Measurements from ENCODE around the gene RPN2. TPM values are rescaled to one million over a fixed set of nuclear protein-coding genes. Genes with fewer than 3 reads are reported as not detected.

Gene RPN2
- total RNA-seq, 1 experiment from 2014 or later, result 222 TPM

GRCh38 chr20:37185686-37186085, 6.6 kb downstream of the RPN2 start:
- intact Hi-C loops (cut with micrococcal nuclease; ENCODE audit: unreplicated experiment), result no loop called here
- ChIA-PET CTCF (interaction anchor here (0.6 kb wide), 1 partner anchor 16 kb away, joined by 3 read pairs; no protein-coding TSS in a partner anchor), POLR2A (ENCODE audit: low non-redundant PET) (interaction anchor here (0.5 kb wide), 1 partner anchor 714 kb away, joined by 3 read pairs; no protein-coding TSS in a partner anchor)
- no peaks in the 10 kb centered on the region for H3K27me3 ChIP-seq (replicated peaks; ENCODE audit: insufficient read depth, low read depth, low read length, poor library complexity)
- H3K9me3 ChIP-seq (ENCODE audit: low read depth, low read length, poor library complexity, severe bottlenecking), result no peaks in the 10 kb centered on the region
- no peaks in the 10 kb centered on the region for H3K4me1 ChIP-seq (ENCODE audit: insufficient read depth, low read length, poor library complexity, severe bottlenecking)
- no peak overlapping the region for H3K4me3 ChIP-seq (ENCODE audit: low read depth, low read length, poor library complexity, severe bottlenecking)
- H3K36me3 ChIP-seq (ENCODE audit: insufficient read depth, low read length, poor library complexity, severe bottlenecking), result peaks cover 69% of the 10 kb centered on the region
- TF ChIP-seq, protein P1, sequence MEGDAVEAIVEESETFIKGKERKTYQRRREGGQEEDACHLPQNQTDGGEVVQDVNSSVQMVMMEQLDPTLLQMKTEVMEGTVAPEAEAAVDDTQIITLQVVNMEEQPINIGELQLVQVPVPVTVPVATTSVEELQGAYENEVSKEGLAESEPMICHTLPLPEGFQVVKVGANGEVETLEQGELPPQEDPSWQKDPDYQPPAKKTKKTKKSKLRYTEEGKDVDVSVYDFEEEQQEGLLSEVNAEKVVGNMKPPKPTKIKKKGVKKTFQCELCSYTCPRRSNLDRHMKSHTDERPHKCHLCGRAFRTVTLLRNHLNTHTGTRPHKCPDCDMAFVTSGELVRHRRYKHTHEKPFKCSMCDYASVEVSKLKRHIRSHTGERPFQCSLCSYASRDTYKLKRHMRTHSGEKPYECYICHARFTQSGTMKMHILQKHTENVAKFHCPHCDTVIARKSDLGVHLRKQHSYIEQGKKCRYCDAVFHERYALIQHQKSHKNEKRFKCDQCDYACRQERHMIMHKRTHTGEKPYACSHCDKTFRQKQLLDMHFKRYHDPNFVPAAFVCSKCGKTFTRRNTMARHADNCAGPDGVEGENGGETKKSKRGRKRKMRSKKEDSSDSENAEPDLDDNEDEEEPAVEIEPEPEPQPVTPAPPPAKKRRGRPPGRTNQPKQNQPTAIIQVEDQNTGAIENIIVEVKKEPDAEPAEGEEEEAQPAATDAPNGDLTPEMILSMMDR (conservative IDR thresholded peaks at IDR 0.05; ENCODE audit: low read depth, low read length), result no peak
- TF ChIP-seq EZH2 (IDR thresholded peaks at IDR 0.05; ENCODE audit: borderline replicate concordance, low read depth, low read length, poor library complexity, severe bottlenecking), result no peak
- BruUV-seq (replicated peaks), result no TSS peak
- H3K27ac ChIP-seq (ENCODE audit: low read depth, low read length, poor library complexity, severe bottlenecking), result no peak overlapping the region
- DNase-seq (ENCODE audit: low spot score), result no peak

GRCh38 chr20:37188787-37189186, 9.7 kb downstream of the RPN2 start:
- Histone ChIP-seq H3K27ac (ENCODE audit: low read depth, low read length, poor library complexity, severe bottlenecking) (no peak overlapping the region), H3K4me3 (ENCODE audit: low read depth, low read length, poor library complexity, severe bottlenecking) (no peak overlapping the region), H3K4me1 (ENCODE audit: insufficient read depth, low read length, poor library complexity, severe bottlenecking) (peaks cover 13% of the 10 kb centered on the region), H3K36me3 (ENCODE audit: insufficient read depth, low read length, poor library complexity, severe bottlenecking) (peaks cover 56% of the 10 kb centered on the region), H3K27me3 (replicated peaks; ENCODE audit: insufficient read depth, low read depth, low read length, poor library complexity) (no peaks in the 10 kb centered on the region), H3K9me3 (ENCODE audit: low read depth, low read length, poor library complexity, severe bottlenecking) (no peaks in the 10 kb centered on the region)
- CTCF ChIA-PET, result interaction anchor here (0.6 kb wide), 2 partner anchors 51 to 804 kb away, joined by 3 read pairs; no protein-coding TSS in a partner anchor
- BruUV-seq (replicated peaks), result no TSS peak
- no peak for DNase-seq (ENCODE audit: low spot score)
- intact Hi-C loops (cut with micrococcal nuclease; ENCODE audit: unreplicated experiment), result no loop called here
- POLR2A ChIA-PET (ENCODE audit: low non-redundant PET), result no interaction called here
- no peak for TF ChIP-seq EZH2 (IDR thresholded peaks at IDR 0.05; ENCODE audit: borderline replicate concordance, low read depth, low read length, poor library complexity, severe bottlenecking)
- TF ChIP-seq, protein P1 (conservative IDR thresholded peaks at IDR 0.05; ENCODE audit: low read depth, low read length), result no peak

- Histone ChIP-seq H3K27me3 (replicated peaks; ENCODE audit: insufficient read depth, low read depth, low read length, poor library complexity) (no peaks in the 10 kb centered on the region), H3K27ac (ENCODE audit: low read depth, low read length, poor library complexity, severe bottlenecking) (no peak overlapping the region), H3K4me3 (ENCODE audit: low read depth, low read length, poor library complexity, severe bottlenecking) (no peak overlapping the region), H3K9me3 (ENCODE audit: low read depth, low read length, poor library complexity, severe bottlenecking) (no peaks in the 10 kb centered on the region), H3K4me1 (ENCODE audit: insufficient read depth, low read length, poor library complexity, severe bottlenecking) (peaks cover 16% of the 10 kb centered on the region), H3K36me3 (ENCODE audit: insufficient read depth, low read length, poor library complexity, severe bottlenecking) (peaks cover 49% of the 10 kb centered on the region)
- DNase-seq (ENCODE audit: low spot score), result no peak
- no peak for TF ChIP-seq EZH2 (IDR thresholded peaks at IDR 0.05; ENCODE audit: borderline replicate concordance, low read depth, low read length, poor library complexity, severe bottlenecking)
- TF ChIP-seq, protein P1 (conservative IDR thresholded peaks at IDR 0.05; ENCODE audit: low read depth, low read length), result no peak
- ChIA-PET POLR2A (ENCODE audit: low non-redundant PET) (no interaction called here), CTCF (interaction anchor here (0.6 kb wide), 1 partner anchor 803 kb away, joined by 3 read pairs; no protein-coding TSS in a partner anchor)
- BruUV-seq (replicated peaks), result no TSS peak
- intact Hi-C loops (cut with micrococcal nuclease; ENCODE audit: unreplicated experiment), result no loop called here
Observed at GRCh38 chr20:37189416-37190016, 10.4 kb downstream of the RPN2 start.
